Activated T-cell treated with anti-CD3 and anti-CD28 coated beads, Interleukin-2, amount 50 U/mL, for 1 hour (primary cell): ENCODE results near the gene CLK4.
"Not testable (repeated sequence)": the region's sequence is repeated elsewhere in the genome, so short reads cannot be mapped to it uniquely, and the experiment has no call there.

Experiments
- DNase-seq: peaks from one replicate; pipeline ENCODE4 v3.0.0-alpha.2; 2020

The CLK4 gene

DNA sequence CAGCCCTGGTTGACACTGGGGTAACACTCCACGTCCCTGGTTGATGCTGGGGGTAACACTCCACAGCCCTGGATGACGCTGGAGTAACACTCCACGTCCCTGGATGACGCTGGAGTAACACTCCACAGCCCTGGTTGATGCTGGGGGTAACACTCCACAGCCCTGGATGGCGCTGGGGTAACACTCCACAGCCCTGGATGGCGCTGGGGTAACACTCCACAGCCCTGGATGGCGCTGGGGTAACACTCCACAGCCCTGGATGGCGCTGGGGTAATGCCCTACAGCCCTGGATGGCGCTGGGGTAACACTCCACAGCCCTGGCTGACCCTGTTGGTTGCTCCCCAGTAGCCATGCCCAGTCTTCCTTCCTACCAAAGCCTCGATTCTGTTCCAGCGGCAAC lies 41.4 kb downstream of the CLK4 start:
- not testable (repeated sequence) for DNase-seq

DNA sequence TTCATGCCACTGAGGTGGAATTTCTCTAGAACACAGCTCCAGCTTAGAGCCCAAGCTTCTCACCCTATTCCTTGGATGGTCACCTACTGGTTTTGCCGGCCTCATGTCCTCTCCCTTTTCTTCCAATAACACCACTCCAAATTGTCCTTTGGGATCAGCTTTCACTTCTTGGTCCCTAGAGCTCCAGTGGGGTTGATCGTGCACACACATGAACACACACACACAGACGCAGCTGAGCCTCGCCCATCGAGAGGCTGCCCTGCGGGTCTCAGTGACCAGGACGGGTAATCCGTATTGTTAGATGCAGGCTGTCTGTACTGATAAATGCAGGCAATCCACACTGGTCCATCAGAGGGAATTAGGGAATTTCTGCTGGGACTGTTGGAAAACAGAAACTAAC lies 43.6 kb downstream of the CLK4 start:
- DNase-seq, result no peak

DNA sequence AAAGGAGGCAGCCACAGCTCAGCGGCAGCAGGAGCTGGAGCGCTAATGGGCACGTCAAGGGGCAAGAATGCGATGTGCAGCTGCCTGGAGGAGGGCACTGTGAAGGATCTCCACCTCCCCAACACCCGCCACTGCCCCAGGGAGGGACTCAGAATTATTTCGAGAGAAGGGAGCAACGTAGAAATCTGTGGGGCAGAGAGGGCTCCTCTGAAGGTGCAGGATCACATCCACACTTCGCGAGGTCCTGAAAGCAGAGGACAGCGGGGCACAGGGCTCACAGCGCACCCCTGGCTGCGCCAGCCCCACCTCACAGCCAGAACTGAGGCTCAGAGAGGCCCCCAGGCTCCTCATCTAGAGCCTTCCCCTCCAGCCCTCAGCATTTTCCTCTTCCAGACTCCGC lies 44.6 kb downstream of the CLK4 start:
- DNase-seq, result no peak

DNA sequence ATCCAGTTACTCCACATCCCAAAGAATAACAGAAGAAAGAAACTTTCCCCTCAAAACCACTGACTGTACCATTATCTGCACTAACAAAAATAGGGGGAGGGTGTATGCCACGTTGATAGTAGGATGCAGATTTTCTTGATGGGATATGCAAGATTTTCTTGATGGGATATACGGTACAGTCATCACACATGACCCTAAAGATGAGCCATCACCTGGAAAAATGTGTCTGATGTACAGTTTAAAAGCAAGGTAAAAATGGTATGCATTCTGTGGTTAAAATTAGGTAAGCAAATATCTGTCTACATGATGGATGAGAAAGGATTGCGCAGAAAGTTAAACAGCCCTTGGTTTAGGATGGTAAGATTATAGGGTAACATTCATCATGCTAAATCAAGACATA lies 45.2 kb downstream of the CLK4 start:
- no peak for DNase-seq

DNA sequence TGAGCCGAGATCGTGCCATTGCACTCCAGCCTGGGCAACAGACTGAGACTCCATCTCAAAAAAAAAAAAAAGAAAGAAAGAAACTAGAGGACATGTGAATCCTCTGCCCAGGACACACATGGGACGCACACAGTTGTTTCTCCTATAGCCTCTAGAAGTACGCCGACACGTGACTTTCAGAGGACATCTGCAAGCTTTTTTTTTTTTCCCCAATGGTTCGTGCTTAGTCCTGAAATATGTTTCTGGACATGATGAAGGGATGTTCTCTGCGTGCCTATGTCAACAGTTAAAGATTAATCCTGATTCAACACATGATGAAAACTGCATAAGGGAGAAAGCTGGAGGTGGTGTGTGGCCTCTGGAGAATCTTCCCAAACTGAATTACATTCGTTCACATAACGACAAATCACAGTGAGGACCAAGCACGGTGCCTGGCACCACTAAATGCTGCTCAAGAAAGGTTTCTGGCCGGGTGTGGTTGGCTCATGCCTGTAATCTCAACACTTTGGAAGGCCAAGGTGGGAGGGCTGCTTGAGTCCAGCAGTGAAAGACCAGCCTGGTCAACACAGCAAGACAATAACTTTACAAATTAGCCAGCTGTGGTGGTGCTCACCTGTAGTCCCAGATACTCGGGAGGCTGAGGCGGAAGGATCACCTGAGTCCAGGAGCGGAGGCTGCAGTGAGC lies 46.4 kb downstream of the CLK4 start:
- DNase-seq, result no peak

DNA sequence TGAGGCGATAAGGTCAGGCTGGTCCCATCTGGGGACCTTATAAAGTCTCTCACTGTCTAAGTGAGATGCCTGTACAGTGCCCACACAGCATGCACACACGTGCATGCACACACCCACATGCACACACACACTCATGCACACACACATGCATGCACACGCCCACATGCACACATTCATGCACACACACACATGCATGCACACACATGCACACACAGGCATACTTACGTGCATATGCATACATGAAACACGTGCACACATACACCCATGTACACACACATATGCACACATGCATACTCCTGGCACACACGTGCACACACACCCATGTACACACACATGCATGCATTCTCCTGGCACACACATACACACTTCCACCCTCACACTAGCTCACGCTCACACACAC lies 48.9 kb downstream of the CLK4 start:
- DNase-seq, result no peak

DNA sequence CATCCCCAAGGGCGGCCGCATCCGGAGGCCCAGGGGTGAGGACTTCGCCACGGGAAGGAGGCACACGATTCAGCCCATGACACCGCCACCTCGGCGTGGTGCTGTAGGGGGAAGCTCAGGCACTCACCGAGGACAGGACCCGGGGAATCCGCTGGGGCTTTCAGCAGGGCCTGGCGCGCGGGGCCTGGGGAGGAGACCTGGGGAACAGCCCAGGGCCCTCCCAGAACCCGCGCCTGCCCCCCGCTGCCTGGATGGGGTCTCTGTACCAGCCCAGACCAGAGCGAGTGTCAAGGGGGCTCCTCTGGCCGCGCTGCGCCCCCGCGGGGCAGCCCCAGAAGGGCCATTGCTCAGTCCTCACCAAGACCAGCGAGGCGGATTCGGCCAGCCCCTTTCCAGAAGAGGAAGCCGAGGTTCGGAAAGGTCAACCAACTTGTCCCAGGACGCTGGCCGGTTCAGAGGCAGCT lies 49.4 kb downstream of the CLK4 start:
- DNase-seq, result no peak

DNA sequence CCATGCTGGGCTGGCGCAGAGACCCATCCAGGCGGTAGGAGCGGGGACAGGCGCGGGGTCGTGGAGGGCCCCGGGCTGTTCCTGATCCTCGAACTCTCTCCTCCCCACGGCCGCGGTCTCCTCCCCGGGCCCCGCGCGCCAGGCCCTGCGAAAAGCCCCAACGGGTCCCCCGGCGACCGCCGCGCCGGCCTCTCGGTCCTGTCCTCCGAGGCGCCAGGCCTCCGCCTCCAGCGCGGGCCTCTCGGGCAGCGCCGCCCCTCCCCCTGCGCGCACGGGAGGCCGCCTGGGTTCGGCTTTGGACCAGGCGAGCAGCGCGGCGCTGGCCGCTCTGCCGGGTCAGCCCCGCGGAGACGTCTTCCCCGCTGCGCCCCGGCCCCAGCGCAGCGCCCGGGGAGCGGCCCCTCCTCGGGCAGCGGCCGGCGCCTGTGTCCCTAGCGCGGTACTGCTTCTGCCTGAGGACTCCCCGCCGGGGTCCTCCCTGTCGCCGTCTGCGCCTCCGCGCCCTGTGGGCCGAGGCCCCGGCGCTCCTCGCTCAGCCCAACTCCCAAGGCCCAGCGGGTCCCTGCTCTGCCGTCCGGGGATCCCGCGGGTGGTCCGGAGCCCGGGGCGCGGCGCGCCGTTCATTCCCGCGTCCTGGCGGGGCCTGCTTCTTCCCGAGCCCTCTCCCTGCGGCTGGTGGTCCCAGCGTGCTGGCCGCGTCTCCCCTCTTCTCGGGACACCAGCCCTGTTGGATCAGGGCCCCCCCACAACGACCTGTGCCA lies 50.1 kb downstream of the CLK4 start:
- no peak for DNase-seq

DNA sequence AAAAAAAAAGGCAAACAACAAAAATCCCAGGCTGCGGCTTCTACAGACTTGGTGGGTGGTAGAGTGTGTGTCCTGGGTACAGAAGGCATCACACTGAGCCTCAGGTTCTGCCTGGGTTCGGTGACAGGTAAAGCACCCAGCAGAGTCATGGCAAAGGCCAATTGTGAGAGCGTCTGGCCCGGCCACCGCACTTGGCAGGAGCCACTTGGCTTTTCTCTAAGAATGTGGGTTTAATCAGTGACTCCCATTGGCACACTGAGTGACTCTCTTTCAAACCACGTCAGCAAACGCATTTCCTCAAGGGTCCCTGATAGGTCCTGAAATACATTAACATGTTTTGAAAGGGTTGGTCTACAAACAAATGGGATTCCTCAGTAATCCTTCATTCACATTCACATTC lies 53.6 kb downstream of the CLK4 start:
- DNase-seq, result no peak

DNA sequence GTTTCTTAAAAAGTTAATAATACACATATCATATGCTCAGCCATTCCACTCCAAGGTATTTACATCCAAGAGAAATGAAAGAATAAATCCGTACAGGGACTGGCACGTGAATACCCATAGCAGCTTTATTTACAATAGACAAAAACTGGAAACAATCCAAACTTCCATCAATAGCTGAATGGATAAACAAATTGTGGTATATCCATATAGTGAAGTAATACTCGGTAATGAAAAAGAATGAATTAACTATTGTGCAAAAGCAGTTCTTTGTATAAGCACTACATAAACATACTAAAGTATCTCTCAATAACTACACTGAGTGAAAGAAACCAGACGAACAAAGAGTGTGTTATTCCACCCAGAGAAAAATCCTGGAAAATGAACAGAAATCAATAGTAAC lies 54.2 kb downstream of the CLK4 start:
- DNase-seq, result no peak

DNA sequence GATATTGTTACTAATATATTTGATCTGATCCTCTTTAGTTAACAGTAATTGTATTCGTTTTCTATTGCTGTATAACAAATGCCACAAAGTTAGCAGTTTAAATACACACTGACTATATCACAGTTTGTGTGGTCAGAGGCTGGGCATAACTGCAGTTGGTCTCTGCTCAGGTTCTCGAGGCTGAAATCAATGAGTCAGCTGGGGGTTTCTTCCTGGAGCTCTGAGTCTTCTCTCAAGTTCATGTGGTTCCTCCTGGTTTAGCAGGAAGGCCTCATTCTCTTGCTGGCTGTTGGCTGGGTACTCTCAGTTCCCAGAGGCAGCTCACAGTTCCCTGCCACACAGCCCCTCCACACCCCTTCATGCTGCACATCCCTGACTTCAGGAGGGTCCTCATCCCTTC lies 57.4 kb downstream of the CLK4 start:
- DNase-seq, result no peak

DNA sequence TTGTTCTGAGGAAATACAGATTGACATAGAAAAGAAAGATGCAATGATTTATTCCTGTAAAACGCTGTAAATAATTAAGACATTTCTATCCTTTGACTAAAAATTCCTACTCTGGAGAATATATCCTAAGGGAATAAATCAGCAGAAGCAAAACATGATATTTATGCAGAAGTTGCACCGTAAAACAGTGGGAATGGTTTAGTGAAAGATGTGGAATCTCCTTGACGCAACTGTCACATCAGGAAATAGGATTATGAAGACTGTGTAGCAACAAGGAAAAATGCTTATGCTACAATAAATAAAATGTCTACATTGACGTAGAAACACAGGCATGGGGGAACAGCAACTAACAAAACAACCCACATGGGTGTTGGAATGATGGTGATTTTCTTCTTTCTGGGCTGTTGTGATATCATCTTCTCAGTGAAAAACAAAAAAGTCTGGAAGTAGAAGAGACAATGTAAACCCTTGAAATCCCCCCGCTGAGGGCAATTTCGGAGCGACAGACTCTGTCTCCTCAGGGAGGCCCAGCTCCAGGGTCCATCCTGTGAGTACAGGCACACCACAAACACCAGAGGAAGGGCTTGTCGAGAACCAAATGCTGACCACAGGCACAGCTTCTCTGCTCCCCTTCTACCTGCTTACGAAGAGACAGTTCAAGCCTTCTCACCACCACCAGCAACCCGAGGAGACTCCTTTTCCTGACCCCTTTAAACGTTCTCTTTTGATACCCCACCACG lies 61.9 kb downstream of the CLK4 start:
- no peak for DNase-seq

DNA sequence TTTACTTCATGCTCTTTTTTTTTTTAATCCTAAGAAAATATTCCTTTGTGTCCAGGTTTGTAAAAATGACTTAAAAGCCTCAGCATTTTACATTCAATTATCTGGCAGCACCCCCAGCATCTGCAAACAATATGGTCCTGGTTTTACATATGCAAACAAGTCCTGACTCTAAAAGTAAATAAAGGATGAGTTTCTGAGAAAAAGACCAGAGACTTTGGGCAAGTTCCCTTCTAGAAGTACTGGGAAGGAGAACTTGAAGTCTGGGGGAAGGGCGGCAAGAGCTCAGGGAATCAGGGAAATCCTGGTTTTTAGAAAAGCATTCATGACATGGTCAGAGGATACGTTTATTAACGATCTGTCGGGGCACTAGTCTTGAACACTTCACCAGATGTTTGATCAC lies 62.5 kb downstream of the CLK4 start:
- no peak for DNase-seq

DNA sequence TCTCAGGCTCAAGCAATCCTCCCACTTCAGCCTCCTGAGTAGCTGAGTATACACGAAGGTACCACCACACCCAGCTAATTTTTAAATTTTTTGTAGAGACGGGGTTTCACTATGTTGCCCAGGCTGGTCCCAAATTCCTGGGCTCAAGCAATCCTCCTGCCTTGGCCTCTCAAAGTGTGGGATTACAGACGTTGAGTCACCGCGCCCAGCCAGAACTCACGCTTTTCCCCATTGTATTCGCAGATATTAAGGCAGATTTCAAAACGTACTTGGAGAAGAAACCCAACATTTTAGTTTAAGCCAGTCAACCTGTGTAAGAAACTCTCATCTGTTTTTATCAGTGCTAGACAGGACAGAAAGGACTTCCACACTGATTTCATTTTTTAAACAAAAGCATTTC lies 63.2 kb downstream of the CLK4 start:
- no peak for DNase-seq

DNA sequence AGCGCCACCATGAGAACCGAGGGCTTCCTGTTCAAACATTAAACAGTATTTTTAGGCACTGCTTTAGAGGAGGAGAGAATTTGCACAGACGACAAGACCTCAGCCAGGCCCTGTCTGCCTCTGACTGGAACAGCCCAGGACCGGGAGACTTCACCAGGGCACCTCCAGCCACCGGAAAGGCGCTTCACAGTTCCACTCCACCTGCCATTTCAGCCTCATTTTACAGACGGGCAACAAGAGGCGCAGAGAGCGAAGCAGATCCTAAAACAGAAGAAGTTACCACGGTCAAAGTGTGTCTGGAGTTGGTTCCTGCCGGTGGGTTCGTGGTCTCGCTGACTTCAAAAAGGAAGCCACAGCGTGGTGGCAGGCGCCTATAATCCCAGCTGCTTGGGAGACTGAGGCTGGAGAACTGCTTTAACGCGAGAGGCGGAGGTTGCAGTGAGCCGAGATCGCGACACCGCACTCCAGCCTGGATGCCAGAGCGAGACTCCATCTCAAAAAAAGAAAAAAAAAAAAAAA lies 65.0 kb downstream of the CLK4 start:
- DNase-seq, result no peak

DNA sequence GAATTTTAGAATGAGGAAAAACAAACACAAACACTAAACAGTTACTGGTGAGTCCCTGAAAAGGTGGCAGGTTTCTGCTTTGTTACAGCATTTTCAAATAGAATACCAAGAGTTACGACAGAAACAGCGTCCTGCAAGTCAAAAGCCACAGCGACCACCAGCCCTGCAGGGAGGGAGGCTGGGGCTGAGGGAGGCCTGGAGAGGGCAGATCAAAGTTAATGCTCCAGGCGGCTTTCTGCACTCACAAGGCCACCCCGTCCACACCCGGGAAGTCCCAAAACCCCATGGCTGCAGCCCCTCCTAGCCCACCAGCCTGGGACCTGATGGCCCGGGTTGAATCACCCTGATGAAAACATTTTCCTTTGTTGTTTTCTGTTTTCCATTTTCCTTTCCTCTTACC lies 65.9 kb downstream of the CLK4 start:
- DNase-seq, result no peak

DNA sequence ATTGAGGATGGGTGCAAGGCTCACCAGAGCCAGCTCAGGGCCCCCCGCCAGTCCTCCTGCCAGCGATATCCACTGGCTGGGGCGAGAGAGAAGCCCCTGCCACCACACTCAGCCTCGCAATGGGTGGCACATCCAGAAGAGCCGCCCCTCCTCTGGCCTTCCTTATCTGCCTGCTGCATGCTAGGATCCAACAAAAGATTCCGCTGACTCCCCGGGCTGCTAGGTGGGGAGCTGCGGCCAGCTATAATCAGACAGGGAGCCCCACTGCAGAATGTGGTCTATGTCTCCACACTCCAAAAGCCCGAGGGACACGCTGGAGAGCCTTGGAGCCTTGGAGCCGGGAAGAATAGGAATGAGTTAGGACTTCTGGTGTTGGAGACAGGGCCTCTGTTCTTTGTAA lies 69.4 kb downstream of the CLK4 start:
- no peak for DNase-seq

DNA sequence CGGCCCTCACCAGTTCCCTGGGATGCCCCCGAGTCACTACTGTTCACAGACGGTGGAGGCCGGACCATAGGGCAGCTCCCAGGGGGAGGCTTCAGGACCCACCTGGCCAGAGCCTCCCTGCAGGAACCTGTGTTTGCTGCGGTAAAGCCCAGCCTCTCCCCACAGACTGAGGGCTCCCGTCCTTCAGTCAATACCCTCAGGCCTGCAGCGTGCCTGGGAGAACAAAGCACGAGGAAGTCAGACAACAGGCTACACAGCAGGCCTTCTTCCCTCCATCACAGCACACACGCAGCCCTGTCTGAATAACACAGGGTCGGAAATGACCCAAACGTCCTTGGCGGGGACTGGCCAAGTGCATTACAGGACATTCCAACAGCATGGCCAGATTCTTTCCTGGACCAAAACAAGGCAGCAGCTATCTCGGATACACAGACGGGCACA lies 71.1 kb downstream of the CLK4 start:
- DNase-seq, result no peak

DNA sequence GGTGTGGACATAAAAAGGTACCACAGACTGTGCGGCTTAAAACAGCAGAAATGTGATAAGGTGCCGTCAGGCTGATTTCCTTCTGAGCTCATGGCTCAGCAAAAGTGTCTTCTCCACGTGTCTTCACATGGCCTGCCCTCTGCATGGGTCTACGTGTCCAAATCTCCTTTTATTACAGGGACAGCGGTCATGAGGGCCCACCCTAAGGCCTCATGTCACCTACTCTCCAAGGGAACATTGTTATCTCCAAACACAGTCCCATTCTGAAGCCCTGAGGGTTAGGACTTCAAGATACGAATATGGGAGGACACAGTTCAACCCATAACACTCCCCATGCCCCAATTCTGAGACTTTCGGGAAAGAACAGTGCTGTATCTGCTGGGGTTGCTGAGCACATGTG lies 71.8 kb downstream of the CLK4 start:
- no peak for DNase-seq

DNA sequence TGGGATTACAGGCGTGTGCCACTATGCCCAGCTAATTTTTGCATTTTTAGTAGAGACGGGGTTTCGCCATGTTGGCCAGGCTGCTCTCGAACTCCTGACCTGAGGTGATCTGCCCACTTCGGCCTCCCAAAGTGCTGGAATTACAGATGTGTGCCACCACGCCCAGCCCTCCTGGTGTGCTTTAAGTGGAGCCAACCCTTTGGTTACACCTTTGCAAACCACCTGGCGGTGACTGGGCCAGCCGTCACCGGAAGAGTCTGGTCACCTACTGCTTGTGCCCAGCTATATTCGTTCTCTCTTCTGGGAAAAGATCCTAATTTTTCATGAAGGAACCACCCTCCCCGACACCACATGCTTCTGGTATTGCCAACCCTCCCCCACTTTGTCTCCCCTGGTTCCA lies 72.5 kb downstream of the CLK4 start:
- no peak for DNase-seq

DNA sequence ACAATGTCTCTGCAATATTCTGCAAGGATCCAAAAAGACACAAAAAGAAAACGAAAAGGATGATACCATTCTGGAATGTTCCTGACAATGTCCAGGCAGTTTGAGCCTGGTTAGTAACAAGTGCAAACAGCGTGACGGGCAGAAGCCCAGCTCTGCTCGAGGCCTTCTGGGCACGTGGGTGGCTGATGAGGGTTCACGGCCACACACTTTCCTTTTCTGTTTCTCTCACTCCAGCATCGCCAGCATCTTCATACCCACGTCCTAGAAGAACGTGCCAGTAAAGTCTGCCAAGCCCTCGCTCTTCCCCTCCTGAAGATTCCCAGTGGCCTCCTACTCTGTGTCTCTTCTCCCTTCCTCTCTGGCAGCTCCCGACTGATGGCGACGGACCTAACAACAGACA lies 73.3 kb downstream of the CLK4 start:
- DNase-seq, result no peak
